Inflammatory macrophage treated with lipopolysaccharide for 1 hour (primary cell): ENCODE results near the gene MCCC2.
"Not testable (repeated sequence)": the region's sequence is repeated elsewhere in the genome, so short reads cannot be mapped to it uniquely, and the experiment has no call there.

Experiments
- DNase-seq, 2 donors: peaks; one replicate each; pipeline ENCODE4 v3.0.0-alpha.2; 2020 to 2022

Gene MCCC2

DNA sequence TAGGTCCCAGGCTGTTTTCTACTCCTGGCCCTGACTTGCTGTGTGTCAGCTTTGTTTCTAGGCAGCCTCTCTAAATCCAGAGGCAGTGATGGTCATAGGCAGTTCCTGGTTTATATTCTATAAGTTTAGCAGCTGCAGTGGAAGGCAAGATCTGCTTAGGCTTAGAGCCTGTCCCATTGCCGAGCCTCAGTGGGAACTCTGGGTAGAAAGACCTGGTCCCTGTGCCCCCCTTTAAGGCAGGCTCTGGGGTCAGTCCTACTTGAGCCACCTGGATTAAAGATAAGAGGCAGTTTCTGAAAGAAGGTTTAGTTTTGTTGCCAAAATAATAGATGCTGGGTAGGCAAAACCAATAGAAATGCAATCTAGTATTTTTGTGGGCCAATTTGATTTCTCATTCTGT, 13.6 kb downstream of the MCCC2 start:
- DNase-seq, result no peak

DNA sequence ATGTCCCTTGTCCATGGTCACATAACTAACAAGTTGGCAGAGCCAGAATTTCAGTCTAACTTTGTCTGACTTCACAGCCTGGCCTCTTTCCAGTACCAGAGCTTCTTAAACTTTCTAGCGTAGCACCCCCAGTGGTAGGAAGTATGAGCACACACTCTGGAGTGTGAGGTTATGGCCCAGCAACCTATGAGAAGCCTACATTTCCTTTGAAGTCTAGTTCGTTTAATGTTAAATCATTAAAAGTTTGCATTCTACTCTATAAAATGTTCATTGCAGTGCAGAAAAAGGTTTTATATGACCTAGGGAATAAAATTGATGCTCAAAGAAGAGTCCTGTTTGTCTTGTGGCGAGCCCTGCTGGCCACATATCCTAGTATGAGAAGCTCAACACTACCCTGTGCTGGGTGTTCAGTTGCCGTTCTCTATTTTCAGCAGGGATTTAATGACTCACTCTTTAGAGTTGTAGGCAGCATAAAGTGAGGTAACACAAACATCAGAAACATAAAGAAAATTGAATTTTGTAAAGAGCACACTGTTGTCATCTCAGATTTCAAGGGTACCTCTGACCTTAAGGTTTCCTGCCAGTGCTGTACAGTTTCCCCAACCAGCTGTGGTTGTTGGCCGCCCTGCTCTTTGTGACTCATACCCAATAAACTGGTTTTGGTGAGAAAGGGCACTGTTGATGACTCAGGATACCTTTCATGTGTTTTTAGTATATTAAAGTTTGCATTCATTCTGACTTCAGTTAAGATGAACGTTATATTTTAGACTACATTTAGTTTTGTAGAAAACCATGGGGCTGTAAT, 14.3 kb downstream of the MCCC2 start:
- peak; percentile 28 to 42 for DNase-seq

DNA sequence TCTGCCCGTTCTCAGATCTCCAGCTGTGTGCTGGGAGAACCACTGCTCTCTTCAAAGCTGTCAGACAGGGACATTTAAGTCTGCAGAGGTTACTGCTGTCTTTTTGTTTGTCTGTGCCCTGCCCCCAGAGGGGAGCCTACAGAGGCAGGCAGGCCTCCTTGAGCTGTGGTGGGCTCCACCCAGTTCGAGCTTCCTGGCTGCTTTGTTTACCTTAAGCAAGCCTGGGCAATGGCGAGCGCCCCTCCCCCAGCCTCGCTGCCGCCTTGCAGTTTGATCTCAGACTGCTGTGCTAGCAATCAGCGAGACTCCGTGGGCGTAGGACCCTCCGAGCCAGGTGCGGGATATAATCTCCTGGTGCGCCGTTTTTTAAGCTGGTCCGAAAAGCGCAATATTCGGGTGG, 22.8 kb downstream of the MCCC2 start:
- not testable (repeated sequence) for DNase-seq

DNA sequence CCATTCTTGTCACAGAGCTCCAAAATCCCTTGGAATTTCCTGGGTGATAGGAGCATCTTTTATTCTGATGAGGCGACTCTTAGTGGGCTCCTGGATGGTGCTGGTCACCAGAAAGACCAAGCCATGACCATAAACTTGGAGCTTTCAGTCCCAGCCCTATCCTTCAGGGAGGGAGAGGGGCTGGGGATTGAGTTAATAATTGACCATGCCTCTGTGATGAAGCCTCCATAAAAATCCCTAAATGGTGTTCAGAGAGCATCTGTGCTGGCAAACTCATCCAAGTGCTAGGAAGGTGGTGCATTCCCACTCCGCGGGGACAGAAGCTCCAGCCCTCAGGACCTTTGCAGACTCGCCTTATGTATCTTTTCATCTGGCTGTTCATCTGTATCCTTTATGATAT, 28.7 kb downstream of the MCCC2 start:
- DNase-seq, result no peak

DNA sequence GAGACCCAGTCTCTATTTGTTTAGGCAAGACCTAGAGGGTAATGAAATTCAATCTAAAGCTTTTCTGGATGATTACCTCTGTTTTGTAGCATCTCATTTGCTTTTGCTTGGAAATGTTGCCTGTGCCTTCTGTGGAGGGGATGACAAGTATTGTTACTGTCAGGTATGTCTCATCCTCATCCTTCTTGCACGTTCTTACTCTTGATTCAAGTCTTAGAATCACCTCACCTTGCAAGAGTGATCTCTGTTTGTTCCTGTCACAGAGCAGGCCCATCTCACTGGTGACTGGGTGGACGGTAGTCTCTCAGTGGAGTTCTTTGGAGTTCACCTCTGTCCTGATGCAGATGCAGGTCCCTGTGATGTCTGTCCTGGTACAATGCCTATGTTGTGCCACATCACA, 33.5 kb downstream of the MCCC2 start:
- DNase-seq, result no peak

DNA sequence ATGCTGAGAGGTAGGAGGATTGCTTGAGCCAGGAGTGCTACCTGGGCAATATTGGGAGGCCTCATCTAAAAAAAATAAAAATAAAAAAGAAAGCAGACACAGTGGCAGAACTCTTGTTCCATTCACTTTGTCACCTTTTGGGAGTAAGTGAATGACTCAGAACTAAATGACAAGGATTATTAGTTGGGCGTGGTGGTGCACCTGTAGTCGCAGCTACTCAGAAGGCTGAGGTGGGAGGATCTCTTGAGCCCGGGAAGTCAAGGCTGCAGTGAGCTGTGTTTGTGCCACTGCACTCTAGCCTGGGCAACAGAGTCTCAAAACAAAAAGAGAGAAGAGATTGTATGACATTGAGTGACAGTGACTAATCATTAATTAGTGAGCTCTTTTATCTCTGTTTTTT, 34.1 kb downstream of the MCCC2 start:
- DNase-seq, result no peak

DNA sequence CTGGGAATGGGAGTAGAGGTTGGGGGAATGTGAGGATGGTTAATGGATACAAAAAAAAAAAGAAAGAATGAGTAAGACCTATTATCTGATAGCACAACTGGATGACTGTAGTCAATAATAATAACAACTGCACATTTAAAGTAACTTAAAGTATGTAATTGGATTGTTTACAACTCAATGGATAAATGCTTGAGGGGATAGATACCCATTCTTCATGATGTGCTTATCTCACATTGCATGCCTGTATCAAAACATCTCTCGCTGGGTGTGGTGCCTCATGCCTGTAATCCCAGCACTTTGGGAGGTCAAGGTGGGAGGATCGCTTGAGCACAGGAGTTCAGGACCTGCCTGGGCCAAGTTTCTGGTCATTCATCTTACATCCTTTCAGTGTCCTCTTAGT, 34.6 kb downstream of the MCCC2 start:
- DNase-seq, result no peak

DNA sequence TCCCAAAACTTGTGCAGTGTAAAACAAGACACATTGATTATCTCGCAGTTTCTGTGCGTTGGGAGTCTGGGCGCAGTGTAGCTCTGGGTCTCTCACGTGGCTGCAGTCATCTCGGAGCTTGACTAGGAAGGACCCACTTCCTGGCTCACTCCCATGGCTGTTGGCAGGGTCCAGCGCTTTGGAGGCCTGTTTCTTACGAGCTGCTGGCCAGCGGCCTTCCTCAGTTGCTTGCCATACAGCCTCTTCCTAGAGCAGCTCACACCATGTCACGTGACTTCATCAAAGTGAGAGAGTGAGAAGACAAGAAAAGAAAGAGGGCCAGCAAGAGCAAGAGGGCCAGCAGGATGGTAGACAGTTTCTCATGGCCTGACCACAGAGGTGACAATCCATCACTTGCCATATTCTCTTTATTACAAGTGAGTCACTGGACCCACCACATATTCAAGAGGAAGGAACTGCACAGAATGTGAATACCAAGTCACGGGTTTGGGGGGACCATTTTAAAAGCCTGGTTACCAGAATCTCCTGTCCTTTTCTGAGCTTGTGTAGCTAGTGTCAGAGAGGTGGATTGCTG, 36.2 kb downstream of the MCCC2 start:
- no peak for DNase-seq

DNA sequence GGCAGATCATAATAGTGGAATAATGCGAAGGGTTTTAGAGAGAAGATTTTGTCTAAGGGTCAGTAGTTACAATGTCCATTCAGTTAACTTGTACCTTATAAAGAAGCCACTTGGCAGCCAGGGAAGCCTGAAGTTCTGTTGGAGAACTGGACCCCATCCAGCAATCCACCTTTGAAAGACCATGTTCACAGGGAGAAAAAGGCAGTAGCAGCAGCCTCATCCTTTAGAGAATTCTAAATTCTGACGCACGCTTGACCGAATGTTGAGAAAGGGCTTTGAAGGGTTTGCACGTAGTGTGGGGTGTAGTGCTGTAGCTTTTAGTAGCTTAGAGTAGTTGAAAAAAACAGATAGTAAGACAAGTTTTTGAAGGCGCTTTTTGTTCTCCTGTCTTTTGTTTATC, 42.8 kb downstream of the MCCC2 start:
- DNase-seq, result no peak

DNA sequence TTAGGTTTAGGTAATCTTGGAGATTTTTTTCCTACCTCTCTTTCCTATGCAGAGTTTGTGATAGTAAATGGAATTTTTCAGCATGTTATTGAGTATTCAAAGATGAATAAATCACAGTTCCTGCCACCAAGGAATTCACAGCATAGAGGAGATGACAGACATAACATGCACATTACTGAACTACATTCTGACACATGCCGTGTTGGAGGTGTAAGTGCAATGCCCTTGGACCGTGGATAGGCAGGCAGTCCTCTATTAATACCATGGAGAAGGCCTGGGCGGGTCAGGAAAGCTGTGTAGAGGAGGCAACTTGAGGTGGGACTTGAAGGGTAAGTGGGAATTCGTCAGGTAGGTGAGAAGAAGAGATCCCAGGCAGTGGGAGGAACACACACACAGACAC, 43.9 kb downstream of the MCCC2 start:
- no peak for DNase-seq

DNA sequence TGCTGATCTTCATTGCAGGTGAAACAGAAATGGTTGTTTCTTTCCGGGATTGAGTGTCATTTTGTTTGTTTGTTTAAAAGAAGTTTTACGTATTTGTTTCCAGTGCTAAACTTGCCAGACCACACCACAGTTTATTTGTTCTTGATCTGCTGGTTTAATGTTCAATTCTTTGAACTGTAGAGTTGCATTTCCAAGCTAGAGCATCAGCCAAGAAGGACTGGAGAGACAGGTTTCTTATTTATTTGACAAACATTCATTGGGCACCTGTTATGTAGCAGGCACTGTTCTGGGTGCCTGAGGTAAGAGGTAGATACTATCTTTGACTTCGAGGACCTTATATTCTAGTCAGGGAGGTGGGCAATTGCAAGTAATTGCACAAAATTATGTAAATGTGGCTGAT, 45.0 kb downstream of the MCCC2 start:
- DNase-seq, result no peak

DNA sequence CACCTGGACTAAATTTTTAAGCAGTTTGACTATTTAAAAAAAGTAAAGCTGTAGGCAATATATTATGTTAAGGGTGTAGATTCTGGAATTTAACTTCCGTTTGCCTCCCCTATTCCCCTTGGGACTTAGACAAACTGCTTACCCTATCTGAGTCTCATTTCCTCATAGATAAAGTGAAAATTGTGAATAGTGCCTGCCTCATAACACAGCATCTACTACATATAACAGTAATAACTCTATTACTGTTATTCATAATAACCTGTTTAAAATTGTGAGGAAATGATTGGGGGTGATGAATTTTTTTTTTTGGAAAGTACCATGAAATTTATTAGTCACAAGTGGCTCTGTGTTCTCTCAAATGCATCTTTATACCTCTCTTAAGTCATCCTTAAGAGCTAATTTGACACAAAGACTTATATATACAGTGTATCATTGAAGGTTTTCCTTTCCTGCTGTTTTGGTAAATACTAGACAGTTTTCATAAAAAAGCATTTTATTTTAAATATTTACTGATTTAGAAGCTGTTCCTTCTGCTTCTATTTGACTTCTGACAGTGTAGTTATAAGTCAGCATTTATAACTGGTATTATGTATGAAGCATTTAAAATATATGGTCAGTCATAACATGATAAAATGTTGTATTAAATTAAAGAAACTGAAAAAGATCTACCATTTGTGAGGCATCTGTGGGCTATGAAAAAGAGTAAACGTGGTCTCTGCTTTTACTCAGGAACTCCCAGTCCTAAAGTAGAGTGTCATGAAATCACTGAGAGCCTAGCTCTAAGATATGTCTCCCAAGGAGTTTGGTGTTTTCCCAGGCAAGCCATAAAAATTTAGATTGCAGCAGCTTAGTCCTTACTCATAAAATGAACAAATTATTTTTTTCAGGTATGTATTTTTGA, 46.4 kb downstream of the MCCC2 start:
- DNase-seq, result no peak

DNA sequence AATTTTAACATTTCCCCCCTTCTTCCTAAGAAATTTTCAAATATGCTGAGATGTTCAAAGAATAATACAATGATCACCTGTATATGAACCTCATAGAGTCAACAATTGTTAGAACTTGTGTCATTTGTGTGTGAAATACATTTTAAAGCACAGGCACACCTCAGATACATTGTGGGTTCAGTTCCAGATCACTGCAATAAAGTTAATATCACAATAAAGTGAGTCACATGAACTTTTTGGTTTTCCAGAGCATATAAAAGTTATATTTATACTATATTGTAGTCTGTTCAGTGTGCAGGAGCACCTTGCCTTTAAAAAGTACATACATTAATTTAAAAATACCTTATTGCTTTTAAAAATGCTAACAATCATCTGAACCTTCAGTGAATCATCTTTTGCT, 50.0 kb downstream of the MCCC2 start:
- no peak for DNase-seq

DNA sequence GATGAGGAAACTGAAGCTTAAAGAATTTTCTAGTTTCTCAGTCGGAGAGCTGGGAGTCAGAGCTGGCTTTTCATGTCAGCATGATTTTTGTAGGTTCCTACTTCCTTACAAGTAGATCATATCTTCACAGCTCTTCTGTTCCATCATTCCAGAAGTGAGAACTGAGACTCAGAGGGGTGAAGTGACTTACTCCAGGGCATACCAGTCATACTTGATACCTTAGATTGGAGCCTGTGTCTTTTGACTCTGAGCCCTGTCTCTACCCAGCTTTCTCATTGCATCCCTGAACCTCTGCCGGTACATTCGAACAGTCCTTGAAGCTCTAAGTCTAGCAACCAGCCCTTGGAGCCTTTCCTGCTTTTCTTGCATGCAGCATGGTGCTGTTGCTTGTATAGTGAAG, 53.3 kb downstream of the MCCC2 start:
- no peak for DNase-seq

DNA sequence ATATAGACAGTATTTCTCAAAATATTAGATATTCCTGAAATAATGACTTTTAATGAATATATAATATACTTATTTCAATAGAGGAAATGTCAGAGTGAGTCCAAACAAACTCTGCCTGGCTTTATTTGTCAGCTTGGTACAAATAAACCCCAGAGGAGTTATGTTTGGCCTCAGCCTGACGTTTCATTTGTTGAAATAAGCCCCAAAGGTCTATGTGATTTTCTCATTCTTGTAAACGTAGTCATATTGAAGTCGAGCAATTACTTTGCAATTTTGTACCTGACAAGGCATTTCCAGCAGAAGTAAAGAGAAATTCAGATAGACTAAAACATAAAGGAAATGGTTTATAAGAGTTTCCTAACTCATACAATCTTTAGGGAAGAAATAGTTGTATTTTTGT, 57.9 kb downstream of the MCCC2 start:
- no peak for DNase-seq

DNA sequence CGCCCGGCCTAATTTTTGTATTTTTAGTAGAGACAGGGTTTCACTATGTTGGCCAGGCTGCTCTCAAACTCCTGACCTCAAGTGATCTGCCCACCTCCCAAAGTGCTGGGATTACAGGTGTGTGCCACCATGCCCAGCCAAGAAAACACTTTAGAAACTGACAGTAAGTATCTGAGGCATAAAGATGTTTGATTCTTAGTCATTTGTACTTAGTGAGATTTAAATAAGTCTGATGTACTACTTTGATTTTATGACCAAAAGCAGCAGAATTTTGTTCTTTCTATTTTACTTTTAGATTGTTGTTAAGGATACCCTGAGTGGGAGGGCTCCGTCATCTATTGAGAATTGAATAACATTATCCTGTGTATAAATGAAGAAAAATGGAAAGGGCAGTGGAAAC, 63.8 kb downstream of the MCCC2 start:
- DNase-seq, result not testable (repeated sequence)

DNA sequence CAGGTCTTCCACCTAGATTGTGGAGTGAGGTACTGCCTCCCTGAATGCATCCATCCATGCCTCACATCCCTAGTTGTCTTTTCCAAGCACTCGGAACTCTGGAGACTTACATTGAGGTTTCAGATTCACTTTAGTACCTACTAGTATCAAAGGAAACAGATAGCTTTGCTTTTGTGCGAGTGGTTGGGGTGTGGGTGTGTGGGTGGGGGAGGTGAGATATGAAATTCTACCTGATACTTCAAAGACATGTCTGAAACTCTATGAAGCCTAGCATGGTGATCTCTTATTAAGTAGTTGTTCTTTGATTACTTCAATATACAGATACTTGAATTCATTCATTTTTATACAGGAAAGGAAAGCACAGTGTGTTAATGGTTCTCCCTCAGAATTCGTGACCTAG, 64.4 kb downstream of the MCCC2 start:
- no peak for DNase-seq

DNA sequence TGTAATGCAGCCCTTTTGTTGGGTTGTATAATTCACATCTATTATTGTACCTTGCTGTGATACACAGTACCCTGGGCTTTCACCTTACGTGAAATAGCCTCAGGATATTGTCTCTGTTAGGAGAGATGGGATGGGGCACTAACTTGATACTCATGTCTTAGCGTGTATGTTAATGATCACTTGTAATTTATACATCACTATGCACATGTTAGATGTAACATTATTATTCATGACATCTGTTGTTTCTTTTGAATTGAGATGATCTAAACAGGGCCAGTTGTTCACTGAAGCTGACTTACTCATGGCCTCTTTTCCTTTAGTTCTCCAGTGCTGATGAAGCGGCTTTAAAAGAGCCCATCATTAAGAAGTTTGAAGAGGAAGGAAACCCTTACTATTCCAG, 65.2 kb downstream of the MCCC2 start:
- no peak for DNase-seq

DNA sequence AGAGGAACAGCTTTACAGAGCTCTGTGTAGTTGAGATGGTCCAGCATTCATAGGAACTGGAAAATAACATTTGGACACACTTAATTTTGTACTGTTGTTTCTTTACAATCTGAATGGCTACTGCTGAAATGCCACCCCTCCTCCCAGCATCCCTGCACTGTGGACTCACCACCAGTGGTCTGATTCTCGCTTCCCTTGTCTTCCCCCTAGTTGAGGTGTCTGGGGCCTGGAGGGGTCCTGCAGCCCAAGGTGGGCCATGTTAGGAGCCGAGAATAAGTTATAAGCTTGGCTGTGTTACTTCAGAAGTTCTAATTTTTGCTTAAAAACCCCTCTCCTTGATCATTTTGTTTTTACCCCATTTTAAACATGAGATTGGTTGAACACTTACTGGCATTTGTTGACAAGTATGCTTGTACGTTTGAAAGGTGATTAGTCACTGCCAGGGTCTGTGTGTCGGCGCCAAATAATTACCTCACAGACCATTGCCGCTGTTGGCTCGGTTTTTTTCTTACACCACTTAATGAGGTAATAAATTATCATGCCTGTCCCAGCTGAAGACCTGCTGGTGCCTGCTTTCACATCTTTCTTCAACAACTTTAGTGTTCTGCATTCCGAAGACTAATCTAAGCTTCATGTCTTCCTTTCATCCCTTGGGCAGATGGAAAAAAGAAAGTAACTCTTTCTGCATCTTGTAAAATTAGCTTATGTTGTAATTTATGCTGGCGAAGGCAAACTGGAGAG, 65.8 kb downstream of the MCCC2 start:
- DNase-seq, result no peak

DNA sequence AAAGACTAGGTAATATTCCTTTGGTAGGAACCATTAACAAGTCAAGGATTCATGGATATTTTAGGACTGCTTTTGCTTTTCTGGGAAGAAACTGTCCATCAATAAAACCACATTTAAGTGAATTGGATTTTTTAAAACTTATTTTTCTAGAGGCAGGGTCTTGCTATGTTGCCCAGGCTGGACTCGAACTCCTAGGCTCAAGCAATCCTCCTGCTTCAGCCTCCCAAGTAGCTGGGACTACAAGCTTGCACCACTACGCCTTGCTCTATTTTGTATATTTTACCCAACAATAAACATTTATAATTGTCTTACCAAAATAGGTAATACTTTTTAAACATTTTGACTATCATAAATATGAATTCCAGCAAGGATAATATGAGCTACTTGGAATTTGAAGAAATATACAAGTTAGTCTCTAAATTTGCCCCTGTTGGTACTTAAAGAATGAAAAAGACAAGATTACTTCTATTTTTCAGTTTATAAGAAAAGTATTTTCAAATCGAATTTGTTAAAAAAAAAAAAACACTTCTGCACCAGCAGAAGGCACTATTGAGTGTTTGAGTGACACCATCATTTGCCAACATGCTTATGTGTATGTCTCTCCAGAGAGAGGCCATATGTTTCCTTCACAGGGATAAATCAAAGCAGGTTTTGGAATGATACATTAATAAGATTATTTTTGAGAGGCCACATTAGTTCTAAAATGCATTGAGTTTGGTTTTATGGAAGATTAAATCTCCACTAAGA, 71.9 kb downstream of the MCCC2 start:
- no peak for DNase-seq

DNA sequence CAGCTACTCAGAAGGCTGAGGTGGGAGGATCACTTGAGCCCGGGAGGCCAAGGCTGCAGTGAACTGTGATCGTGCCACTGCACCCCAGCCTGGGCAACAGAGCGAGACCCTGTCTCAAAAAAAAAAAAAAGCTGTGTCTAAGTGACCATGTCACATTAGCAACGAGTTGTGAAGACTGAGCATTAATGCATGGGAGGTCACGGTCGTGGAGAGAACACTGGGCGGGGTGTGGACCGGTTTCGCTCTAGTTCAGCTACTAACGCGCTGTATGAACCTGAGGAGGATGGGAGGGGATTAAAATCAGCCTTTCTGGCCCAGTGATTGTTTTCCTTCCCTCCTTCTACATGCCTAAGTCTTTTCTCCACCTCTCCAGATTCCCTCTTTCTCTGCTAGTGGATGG, 75.2 kb downstream of the MCCC2 start:
- DNase-seq, result no peak

DNA sequence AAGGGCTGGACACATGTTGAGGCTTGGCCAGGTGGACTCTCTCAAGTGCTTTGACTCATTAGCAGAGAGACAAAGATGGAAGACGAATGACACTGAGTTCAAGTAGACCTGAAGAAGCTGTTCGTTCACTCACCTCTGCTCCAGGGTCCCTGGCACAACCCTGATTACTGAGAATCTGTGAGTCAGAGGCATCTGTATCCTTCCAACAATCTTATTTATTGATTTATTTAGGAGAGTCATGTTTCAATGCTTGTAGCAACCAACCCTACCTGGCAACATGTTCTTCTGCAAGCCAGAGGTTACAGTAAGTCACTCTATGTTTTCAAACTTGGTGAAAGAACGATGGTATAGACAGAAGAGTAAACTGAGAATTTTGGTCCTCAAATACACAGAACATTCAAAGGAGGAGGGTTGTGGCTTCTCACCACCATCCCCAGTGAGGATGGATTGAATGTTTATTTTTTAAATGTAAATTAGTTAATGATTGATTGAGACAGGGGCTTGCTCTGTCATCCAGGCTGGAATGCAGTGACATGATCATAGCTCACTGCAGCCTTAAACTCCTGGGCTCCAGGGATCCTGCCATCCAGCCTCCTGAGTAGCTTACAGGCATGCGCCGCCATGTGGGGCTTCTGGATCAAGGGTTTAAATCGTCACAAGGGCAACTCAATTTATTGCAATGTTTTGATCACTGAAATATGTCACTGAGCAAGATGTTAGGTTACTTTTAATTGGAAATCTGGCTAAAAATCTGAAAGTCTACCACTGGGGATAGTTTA, 76.2 kb downstream of the MCCC2 start:
- no peak for DNase-seq
